HG02973 (cell line): Measurements from ENCODE around the gene B3GNT9.

Source experiments
- ATAC-seq: cut with Tn5 transposase; IDR thresholded peaks from one replicate; pipeline ENCODE4 v1.9.1; 2021; ENCODE audit warnings: moderate library complexity; ENCODE audit not compliant: unreplicated experiment

B3GNT9 gene

GRCh38 chr16:67115639-67116038, 35.2 kb downstream of the B3GNT9 start:
- no peak for ATAC-seq

GRCh38 chr16:67114793-67115192, 36.0 kb downstream of the B3GNT9 start:
- no peak for ATAC-seq

GRCh38 chr16:67112591-67113399, 38.0 kb downstream of the B3GNT9 start:
- no peak for ATAC-seq

- ATAC-seq: no peak
Observed at GRCh38 chr16:67111951-67112444, 38.8 kb downstream of the B3GNT9 start.

GRCh38 chr16:67109407-67110135, 41.2 kb downstream of the B3GNT9 start, which contains the start of gene PHAF1:
Gene PHAF1 (plus strand): TSS chr16:67109941. CDS start chr16:67110176, 235 bp downstream.
- peak; percentile 77 for ATAC-seq

GRCh38 chr16:67108931-67109406, 41.8 kb downstream of the B3GNT9 start:
- no peak for ATAC-seq

GRCh38 chr16:67108489-67108888, 42.3 kb downstream of the B3GNT9 start:
- no peak for ATAC-seq

GRCh38 chr16:67105881-67106280, 44.9 kb downstream of the B3GNT9 start:
- no peak for ATAC-seq

- no peak for ATAC-seq
Observed at GRCh38 chr16:67105246-67105645, 45.6 kb downstream of the B3GNT9 start.

GRCh38 chr16:67104845-67105244, 46.0 kb downstream of the B3GNT9 start:
- no peak for ATAC-seq

GRCh38 chr16:67104061-67104460, 46.7 kb downstream of the B3GNT9 start:
- no peak for ATAC-seq

- no peak for ATAC-seq
Observed at GRCh38 chr16:67101311-67102082, 49.3 kb downstream of the B3GNT9 start.

GRCh38 chr16:67100569-67101310, 50.1 kb downstream of the B3GNT9 start:
- ATAC-seq: no peak

GRCh38 chr16:67098599-67098998, 52.2 kb downstream of the B3GNT9 start:
- no peak for ATAC-seq
